IMR-90 (cell line): Measurements from ENCODE around the gene CEP128. TPM values are rescaled to one million over a fixed set of nuclear protein-coding genes. Genes with fewer than 3 reads are reported as not detected.
A peak's percentile ranks its signal among the peaks of the same experiment; 100 is the strongest.

ENCODE experiments used
- ATAC-seq: fragments of 200-7000 bp; cut with Tn5 transposase; 2 replicates; pipeline ENCODE4 v1.9.1; 2020; ENCODE audit warnings: low read depth, mild to moderate bottlenecking, moderate library complexity
- BruUV-seq: library from RNA; stranded (reverse); fragments of 400-500 nt; replicated peaks from 2 replicates; lab custom pipeline; 2021; lab: Mats Ljungman, UMichigan
- CTCF ChIA-PET: fragments of 300-600 bp; formaldehyde crosslinking; extraction: SDS; loops from one replicate; lab custom pipeline; 2021; ENCODE audit warnings: antibody characterized with exemption; lab: Yijun Ruan, JAX
- POLR2A ChIA-PET: fragments of 300-600 bp; sonication (Branson Sonifier 250); formaldehyde crosslinking; loops from one replicate; lab custom pipeline; 2022; ENCODE audit warnings: antibody characterized with exemption; ENCODE audit not compliant: unreplicated experiment; lab: Charles Lee
- DNase-seq: peaks from one replicate; pipeline ENCODE4 v3.0.0; 2013
- H2AFZ ChIP-seq: replicated peaks from 2 replicates; pipeline ENCODE3; 2013; ENCODE audit warnings: low read length, mild to moderate bottlenecking; ENCODE audit not compliant: poor library complexity
- H2AK5ac ChIP-seq: 2 replicates; pipeline ENCODE4 v1.6.1; 2013; ENCODE audit warnings: low read depth, low read length, inconsistent platforms
- H2AK9ac ChIP-seq: replicated peaks from 2 replicates; pipeline ENCODE3; 2013; ENCODE audit warnings: mild to moderate bottlenecking, low read depth, low read length, moderate library complexity; ENCODE audit not compliant: poor library complexity
- H2BK120ac ChIP-seq: 2 replicates; pipeline ENCODE4 v1.6.1; 2013; ENCODE audit warnings: low read depth, low read length, inconsistent platforms
- H2BK15ac ChIP-seq: 3 replicates; pipeline ENCODE4 v1.6.1; 2013; ENCODE audit warnings: low read depth, low read length, inconsistent platforms
- H2BK20ac ChIP-seq: 2 replicates; pipeline ENCODE4 v1.6.1; 2013; ENCODE audit warnings: low read depth, mild to moderate bottlenecking, inconsistent platforms, low read length, moderate library complexity
- H2BK5ac ChIP-seq: 2 replicates; pipeline ENCODE4 v1.6.1; 2013; ENCODE audit warnings: mild to moderate bottlenecking, low read depth, low read length, inconsistent platforms; ENCODE audit not compliant: poor library complexity, severe bottlenecking
- H3K14ac ChIP-seq: replicated peaks from 2 replicates; pipeline ENCODE4 v1.6.1; 2013; ENCODE audit warnings: low read depth, low read length, inconsistent platforms
- H3K18ac ChIP-seq: 2 replicates; pipeline ENCODE4 v1.6.1; 2013; ENCODE audit warnings: low read depth, low read length, control low read depth
- H3K23ac ChIP-seq: 2 replicates; pipeline ENCODE4 v1.6.1; 2013; ENCODE audit warnings: low read depth, low read length, inconsistent platforms
- H3K27ac ChIP-seq: 2 replicates; pipeline ENCODE4 v1.5.1; 2013; ENCODE audit warnings: mild to moderate bottlenecking, control low read depth, low read length; ENCODE audit not compliant: insufficient read depth
- H3K27me3 ChIP-seq: 2 replicates; pipeline ENCODE4 v1.6.1; 2013; ENCODE audit warnings: low read length; ENCODE audit not compliant: control insufficient read depth, insufficient read depth
- H3K36me3 ChIP-seq: 2 replicates; pipeline ENCODE4 v1.6.1; 2013; ENCODE audit warnings: low read length, mixed read lengths; ENCODE audit not compliant: control insufficient read depth, insufficient read depth
- H3K4ac ChIP-seq: 2 replicates; pipeline ENCODE4 v1.6.1; 2013; ENCODE audit warnings: low read depth, low read length, inconsistent platforms
- H3K4me1 ChIP-seq: 2 replicates; pipeline ENCODE4 v1.6.1; 2013; ENCODE audit warnings: low read length, mixed read lengths; ENCODE audit not compliant: control insufficient read depth, insufficient read depth
- H3K4me2 ChIP-seq: 2 replicates; pipeline ENCODE4 v1.6.1; 2013; ENCODE audit warnings: low read depth, mild to moderate bottlenecking, control low read depth, low read length, moderate library complexity
- H3K4me3 ChIP-seq: 2 replicates; pipeline ENCODE4 v1.5.1; 2013; ENCODE audit warnings: low read depth, mild to moderate bottlenecking, control low read depth, low read length, moderate library complexity; ENCODE audit not compliant: insufficient read depth
- H3K56ac ChIP-seq: 2 replicates; pipeline ENCODE4 v1.6.1; 2013; ENCODE audit warnings: low read length, inconsistent platforms; ENCODE audit not compliant: insufficient read depth; ENCODE audit errors: extremely low read depth
- H3K79me1 ChIP-seq, 2 experiments: 2 replicates each; pipeline ENCODE4 v1.6.1; 2013; ENCODE audit warnings: low read length in 2 of 2, inconsistent platforms in 1 of 2, low read depth in 1 of 2
- H3K9ac ChIP-seq: 2 replicates; pipeline ENCODE4 v1.6.1; 2013; ENCODE audit warnings: low read depth, low read length, control low read depth
- H3K9me1 ChIP-seq: 2 replicates; pipeline ENCODE4 v1.6.1; 2013; ENCODE audit warnings: low read length, inconsistent platforms; ENCODE audit not compliant: insufficient read depth
- H3K9me3 ChIP-seq: 2 replicates; pipeline ENCODE4 v1.6.1; 2013; ENCODE audit warnings: low read length; ENCODE audit not compliant: control insufficient read depth, insufficient read depth
- H4K20me1 ChIP-seq: 2 replicates; pipeline ENCODE4 v1.6.1; 2013; ENCODE audit warnings: low read length, inconsistent platforms; ENCODE audit not compliant: insufficient read depth
- H4K5ac ChIP-seq: 2 replicates; pipeline ENCODE4 v1.6.1; 2013; ENCODE audit warnings: mild to moderate bottlenecking, low read depth, low read length, control low read depth
- H4K8ac ChIP-seq, 2 experiments: 2 replicates each; pipeline ENCODE4 v1.6.1; 2013; ENCODE audit warnings: low read depth in 2 of 2, low read length in 2 of 2, control low read depth in 1 of 2, inconsistent platforms in 1 of 2
- H4K91ac ChIP-seq: 2 replicates; pipeline ENCODE4 v1.6.1; 2013; ENCODE audit warnings: low read depth, low read length, inconsistent platforms; ENCODE audit not compliant: insufficient read depth
- CHD1 ChIP-seq: IDR thresholded peaks from 2 replicates; pipeline ENCODE4 v1.6.1; 2012; ENCODE audit warnings: low read depth, low read length, improper control_type of control experiment
- CTCF ChIP-seq: conservative IDR thresholded peaks from 2 replicates; pipeline ENCODE4 v1.5.1; 2012; ENCODE audit warnings: mild to moderate bottlenecking, low read depth, low read length, improper control_type of control experiment
- ELK1 ChIP-seq: fragments of 150-350 bp; IDR thresholded peaks from 2 replicates; pipeline ENCODE4 v1.6.1; 2016; ENCODE audit warnings: low read depth, mild to moderate bottlenecking, low read length, moderate library complexity, borderline replicate concordance
- MXI1 ChIP-seq: IDR thresholded peaks from 2 replicates; pipeline ENCODE4 v1.6.1; 2012; ENCODE audit warnings: low read depth, mild to moderate bottlenecking, low read length, moderate library complexity, borderline replicate concordance
- NFE2L2 ChIP-seq: fragments of 150-350 bp; IDR thresholded peaks from 2 replicates; pipeline ENCODE4 v1.6.1; 2016; ENCODE audit warnings: low read depth, mild to moderate bottlenecking, low read length
- POLR2A ChIP-seq: IDR thresholded peaks from 2 replicates; pipeline ENCODE4 v1.6.1; 2012; ENCODE audit warnings: mild to moderate bottlenecking, low read depth, low read length
- RAD21 ChIP-seq: IDR thresholded peaks from 2 replicates; pipeline ENCODE4 v1.6.1; 2012; ENCODE audit warnings: low read length, improper control_type of control experiment
- RFX5 ChIP-seq: IDR thresholded peaks from 2 replicates; pipeline ENCODE4 v1.8.0; 2012; ENCODE audit warnings: low read depth, mild to moderate bottlenecking, low read length, moderate library complexity
- SMC3 ChIP-seq: fragments of 150-350 bp; IDR thresholded peaks from 2 replicates; pipeline ENCODE4 v1.6.1; 2016; ENCODE audit warnings: low read depth, mild to moderate bottlenecking, antibody characterized with exemption, low read length, moderate library complexity
- WGBS, 2 experiments: methylation state at CpG; one replicate each; pipeline versions ENCODE4 v1.1.5 to v1.1.7; 2013; ENCODE audit warnings: missing lambda C conversion rate in 2 of 2; ENCODE audit not compliant: insufficient read length in 1 of 2; ENCODE audit errors: extremely low coverage in 2 of 2; 5-methylcytosine and 5-hydroxymethylcytosine counted together
- dilution Hi-C: fragments of 300-500 bp; cut with HindIII; formaldehyde crosslinking; loops from one replicate; pipeline ENCODE4 v1.14.3; 2018; ENCODE audit warnings: low sequenced_read_pairs; ENCODE audit not compliant: unreplicated experiment
- in situ Hi-C: fragments of 300-500 bp; cut with MboI; formaldehyde crosslinking; loops from 3 replicates; pipeline ENCODE4 v1.14.3; 2019; ENCODE audit warnings: low sequenced_read_pairs, inconsistent platforms, mixed read lengths
- intact Hi-C: fragments of 100-400 bp; cut with micrococcal nuclease; formaldehyde crosslinking; loops from 2 replicates; pipeline ENCODE4 v1.10.0; 2022
- polyA plus RNA-seq, 3 experiments: library from polyadenylated mRNA; depleted of rRNA; stranded (reverse); fragments of >200 nt; gene quantifications; 2 replicates each; pipeline ENCODE4 v1.2.3, GENCODE V29; 2012; ENCODE audit warnings: low replicate concordance in 1 of 3
- total RNA-seq: library from RNA; depleted of rRNA; stranded (reverse); fragments of >200 nt; gene quantifications from 2 replicates; pipeline ENCODE4 v1.2.3, GENCODE V29; 2012

Gene CEP128
- total and polyA plus RNA-seq, 2 of the 4 experiments (the other 2 are of a cell fraction), result 1.9 to 5.7 TPM

- H4K8ac ChIP-seq, result no peak overlapping the region
- H3K4me2 ChIP-seq, result peak overlapping the region; percentile 97
- H3K4ac ChIP-seq, result no peak overlapping the region
- ChIA-PET POLR2A (no interaction called here), CTCF (interaction anchor here (0.7 to 3.5 kb wide), 5 partner anchors 10 to 215 kb away, joined by 3 to 17 read pairs (median 5); no protein-coding TSS in a partner anchor)
- H2BK20ac ChIP-seq, result no peak overlapping the region
- H3K9ac ChIP-seq, result no peak overlapping the region
- H4K20me1 ChIP-seq, result no peaks in the 10 kb centered on the region
- dilution Hi-C loops (no loop called here), intact Hi-C loops (loop anchor here (1.0 kb wide), 3 partner anchors 33 to 265 kb away; no protein-coding TSS in a partner anchor), in situ Hi-C loops (no loop called here)
- no peak overlapping the region for H3K18ac ChIP-seq
- no peak overlapping the region for H2BK15ac ChIP-seq
- no TSS peak for BruUV-seq
- peak overlapping the region; percentile 72 for H3K4me3 ChIP-seq
- H2AK5ac ChIP-seq, result no peak overlapping the region
- no peak overlapping the region for H3K14ac ChIP-seq
- H2BK120ac ChIP-seq, result no peak overlapping the region
- H3K79me1 ChIP-seq, result no peaks in the 10 kb centered on the region
- H3K4me1 ChIP-seq, result no peaks in the 10 kb centered on the region
- no peak overlapping the region for H3K56ac ChIP-seq
- H2AFZ ChIP-seq, result peak overlapping the region; percentile 96
- no peak for TF ChIP-seq POLR2A
- peak; percentile 56; the same call in 1 of the 2 replicates for TF ChIP-seq MXI1
- TF ChIP-seq RAD21, result peak; percentile 75
- TF ChIP-seq RFX5, result no peak
- no peak for TF ChIP-seq CHD1
- peak; percentile 78 for TF ChIP-seq SMC3
- peak; percentile 91 for TF ChIP-seq CTCF
- no peak for TF ChIP-seq NFE2L2
- no peak for TF ChIP-seq ELK1
- peak; percentile 72 for DNase-seq
- H3K23ac ChIP-seq, result no peak overlapping the region
- H4K5ac ChIP-seq, result no peak overlapping the region
- H4K91ac ChIP-seq, result no peak overlapping the region
- no peak overlapping the region for H2AK9ac ChIP-seq
- H3K27ac ChIP-seq, result no peak overlapping the region
- WGBS, 2 experiments, result 0% methylated on average over 6 of the region's 29 CpGs; no CpG with 5 or more reads in 1 of the 2 experiments
- no peaks in the 10 kb centered on the region for H3K9me3 ChIP-seq
- no peaks in the 10 kb centered on the region for H3K36me3 ChIP-seq
- no peaks in the 10 kb centered on the region for H3K9me1 ChIP-seq
- H2BK5ac ChIP-seq, result no peak overlapping the region
- H3K27me3 ChIP-seq, result peaks cover 23% of the 10 kb centered on the region
- peak; percentile 95 for ATAC-seq
These were observed 13.3 kb upstream of the CEP128 start for GRCh38 chr14:80954687-80955299.
